ENCODE data around the gene ZFP36L1.

Gene ZFP36L1

DNA sequence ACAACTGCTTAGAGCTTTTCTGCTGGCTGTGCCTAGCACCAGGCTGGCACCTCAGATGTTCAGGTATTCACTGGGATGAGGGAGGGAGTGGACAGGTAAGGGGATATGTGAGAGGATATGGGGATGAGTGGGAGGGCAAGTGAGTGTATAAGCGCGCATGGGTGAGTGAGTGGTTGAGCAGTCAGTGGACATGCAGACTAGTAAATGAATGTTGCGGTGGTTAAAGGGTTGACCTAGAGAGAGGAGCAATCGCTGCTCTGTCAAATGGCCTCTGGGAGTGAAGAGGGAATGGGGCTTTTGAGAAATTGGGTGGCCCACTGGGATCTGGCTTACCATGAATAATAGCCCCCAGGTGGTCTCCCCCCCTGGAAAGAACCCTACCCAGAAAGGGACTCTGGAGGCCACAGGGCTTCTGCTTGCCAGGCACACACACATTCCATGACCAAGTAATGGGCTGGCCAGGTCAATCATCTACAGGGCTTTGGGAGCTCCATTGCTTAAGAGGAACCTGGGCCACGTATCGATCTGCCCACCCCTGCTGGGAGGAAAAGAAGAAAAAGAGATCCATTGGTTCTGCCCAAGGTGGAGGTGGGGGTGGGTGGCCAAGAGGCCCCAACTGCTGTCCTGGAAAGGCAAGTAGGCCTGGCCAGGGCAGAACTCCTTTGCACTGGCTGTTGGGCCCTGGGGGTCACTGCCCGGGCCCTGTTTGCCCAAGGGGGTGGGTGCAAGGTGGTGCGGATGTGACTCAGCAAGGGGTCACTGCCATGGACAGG is 30.8 kb upstream of the ZFP36L1 start:
- no peak for TF ChIP-seq POLR2AphosphoS5 (IDR thresholded peaks at IDR 0.05; ENCODE audit: low read depth, low read length)
- no peak for TF ChIP-seq POLR2A (IDR thresholded peaks at IDR 0.05; ENCODE audit: low read depth, low read length)
- TF ChIP-seq TAF1 (IDR thresholded peaks at IDR 0.05; ENCODE audit: borderline replicate concordance, low read depth, low read length), result no peak
- no peak for DNase-seq (ENCODE audit: insufficient read length)
- peak; percentile 27 for FAIRE-seq

DNA sequence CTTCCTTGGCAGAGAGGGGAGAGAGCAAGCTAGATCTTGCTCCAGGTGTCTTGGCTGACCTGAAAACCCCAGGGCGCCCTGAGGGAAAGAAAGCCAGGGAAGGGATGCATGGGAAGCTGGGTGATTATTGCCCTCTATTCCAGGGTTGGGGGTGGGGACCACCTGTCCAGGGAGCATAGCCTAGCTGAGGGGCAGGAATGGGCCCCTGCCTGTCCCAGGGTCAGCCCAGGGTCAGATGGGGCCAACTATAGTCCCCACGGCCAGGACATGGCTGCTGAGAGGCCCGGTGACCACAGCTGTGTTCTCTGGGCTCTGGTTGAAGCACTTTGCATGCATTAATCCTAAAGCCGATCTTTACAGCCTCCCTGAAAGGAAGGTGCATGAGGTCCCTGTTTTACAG is 30.1 kb upstream of the ZFP36L1 start:
- FAIRE-seq, result no peak
- TF ChIP-seq POLR2A (IDR thresholded peaks at IDR 0.05; ENCODE audit: low read depth, low read length) (no peak), POLR2AphosphoS5 (IDR thresholded peaks at IDR 0.05; ENCODE audit: low read depth, low read length) (no peak), TAF1 (IDR thresholded peaks at IDR 0.05; ENCODE audit: borderline replicate concordance, low read depth, low read length) (no peak)
- no peak for DNase-seq (ENCODE audit: insufficient read length)

DNA sequence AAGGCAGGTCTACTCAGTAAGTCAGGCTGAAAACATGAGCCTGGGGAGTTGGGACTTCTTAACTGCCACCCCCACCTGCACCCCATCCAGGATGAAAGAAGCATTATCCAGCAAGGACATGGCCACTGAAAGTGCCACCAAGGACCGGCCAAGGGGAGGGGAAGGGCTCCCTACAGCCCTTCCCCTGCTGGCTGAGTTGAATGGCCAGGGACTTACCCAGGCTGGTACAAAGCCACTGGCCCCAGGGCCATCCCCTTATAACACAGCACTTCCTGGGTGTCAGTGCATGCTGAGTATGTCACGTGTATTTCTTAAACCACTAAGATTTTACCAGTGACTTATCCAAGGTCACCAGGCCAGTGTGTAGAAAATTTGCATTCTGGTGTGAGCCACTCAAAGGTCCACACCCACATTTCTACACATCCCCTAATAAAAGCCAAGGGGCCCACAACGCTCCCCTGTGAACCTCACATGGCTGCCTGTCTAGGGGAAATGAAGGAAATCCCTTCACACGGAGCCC is 29.3 kb upstream of the ZFP36L1 start:
- DNase-seq (ENCODE audit: insufficient read length) (peak; percentile 70), FAIRE-seq (peak; percentile 92)
- peak; percentile 82 for TF ChIP-seq POLR2A (IDR thresholded peaks at IDR 0.05; ENCODE audit: low read depth, low read length)
- peak; percentile 77 for TF ChIP-seq POLR2AphosphoS5 (IDR thresholded peaks at IDR 0.05; ENCODE audit: low read depth, low read length)
- TF ChIP-seq TAF1 (IDR thresholded peaks at IDR 0.05; ENCODE audit: borderline replicate concordance, low read depth, low read length), result no peak

DNA sequence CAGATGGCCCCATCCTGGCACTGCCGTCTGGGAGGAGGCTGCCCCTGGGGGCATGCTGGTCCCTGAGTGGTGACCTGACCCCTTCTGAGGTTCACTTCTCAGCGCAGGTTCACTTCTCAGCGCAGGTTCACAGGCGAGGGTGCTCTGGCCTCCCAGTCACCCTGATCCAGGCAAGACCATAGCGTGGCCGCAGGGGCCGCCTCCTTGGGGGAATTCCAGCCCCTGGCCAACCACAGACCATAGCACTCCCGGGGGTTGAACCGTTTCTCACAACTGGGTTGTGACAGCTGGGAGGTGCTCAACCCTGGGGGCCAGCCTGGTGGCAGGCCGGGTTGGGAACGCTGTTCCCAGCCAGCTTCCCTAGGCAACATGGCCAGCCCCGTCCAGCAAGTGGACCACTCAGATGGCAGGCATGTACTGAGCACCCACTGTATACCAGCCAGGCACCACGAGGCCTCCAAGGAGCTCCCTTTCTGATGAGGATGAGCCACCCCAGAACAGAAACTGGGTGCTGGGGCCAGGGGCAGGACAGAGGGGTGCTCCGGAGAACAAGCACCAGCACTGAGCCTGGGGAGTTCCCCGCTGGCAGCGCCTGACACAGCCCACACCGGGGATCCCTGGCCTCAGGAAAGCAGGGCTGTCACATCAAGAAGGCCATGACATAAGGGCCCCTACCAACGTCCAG is 28.3 kb upstream of the ZFP36L1 start:
- TF ChIP-seq TAF1 (IDR thresholded peaks at IDR 0.05; ENCODE audit: borderline replicate concordance, low read depth, low read length) (0 out of 2 replicates have a peak, but pooled peaks have one; percentile 39), POLR2A (IDR thresholded peaks at IDR 0.05; ENCODE audit: low read depth, low read length) (no peak), POLR2AphosphoS5 (IDR thresholded peaks at IDR 0.05; ENCODE audit: low read depth, low read length) (no peak; the same call in 1 of the 2 replicates)
- FAIRE-seq (peak; percentile 68), DNase-seq (ENCODE audit: insufficient read length) (no peak)

DNA sequence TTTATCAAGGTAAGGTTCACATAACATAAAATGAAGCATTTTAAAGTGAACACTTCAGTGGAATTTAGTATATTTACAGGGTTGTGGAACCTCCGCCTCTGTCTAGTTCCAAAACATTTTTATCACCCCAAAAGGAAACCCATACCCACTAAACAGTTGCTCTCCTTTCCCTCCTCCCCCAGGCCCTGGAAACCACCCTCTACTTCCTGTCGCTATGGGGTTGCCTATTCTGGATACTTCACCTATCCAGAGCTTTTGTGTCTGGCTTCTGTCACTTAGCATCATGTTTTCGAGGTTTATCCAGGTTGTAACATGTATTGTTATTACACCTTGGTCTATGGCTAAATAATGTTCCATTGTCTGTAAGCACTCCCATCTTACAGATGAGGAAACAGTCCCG is 27.7 kb upstream of the ZFP36L1 start:
- TF ChIP-seq POLR2A (IDR thresholded peaks at IDR 0.05; ENCODE audit: low read depth, low read length), result no peak; the same call in 1 of the 2 replicates
- no peak for TF ChIP-seq TAF1 (IDR thresholded peaks at IDR 0.05; ENCODE audit: borderline replicate concordance, low read depth, low read length)
- no peak for TF ChIP-seq POLR2AphosphoS5 (IDR thresholded peaks at IDR 0.05; ENCODE audit: low read depth, low read length)
- DNase-seq (ENCODE audit: insufficient read length) (no peak), FAIRE-seq (peak; percentile 54)

DNA sequence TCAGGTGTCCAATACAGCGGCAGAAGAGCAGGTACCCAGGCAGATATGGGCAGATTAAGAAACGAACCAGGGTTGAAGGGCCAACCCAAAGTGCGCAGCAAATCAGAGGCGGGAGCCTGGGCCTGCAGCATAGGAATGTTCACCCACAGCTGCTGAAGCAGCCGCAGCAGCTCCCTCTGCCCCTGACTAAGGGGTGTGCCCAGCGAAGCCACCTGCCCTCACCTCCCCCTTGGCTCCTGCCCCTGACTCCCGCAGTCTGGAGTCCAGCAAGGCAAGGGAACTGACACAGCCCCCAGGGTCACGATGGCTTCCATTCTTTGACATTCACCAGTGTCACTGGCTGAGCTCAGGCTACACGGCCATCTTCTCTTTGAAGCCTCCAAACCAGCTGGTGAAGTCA is 27.3 kb upstream of the ZFP36L1 start:
- no peak for TF ChIP-seq TAF1 (IDR thresholded peaks at IDR 0.05; ENCODE audit: borderline replicate concordance, low read depth, low read length)
- TF ChIP-seq POLR2A (IDR thresholded peaks at IDR 0.05; ENCODE audit: low read depth, low read length), result peak; percentile 49
- TF ChIP-seq POLR2AphosphoS5 (IDR thresholded peaks at IDR 0.05; ENCODE audit: low read depth, low read length), result no peak
- DNase-seq (ENCODE audit: insufficient read length) (no peak), FAIRE-seq (no peak)

DNA sequence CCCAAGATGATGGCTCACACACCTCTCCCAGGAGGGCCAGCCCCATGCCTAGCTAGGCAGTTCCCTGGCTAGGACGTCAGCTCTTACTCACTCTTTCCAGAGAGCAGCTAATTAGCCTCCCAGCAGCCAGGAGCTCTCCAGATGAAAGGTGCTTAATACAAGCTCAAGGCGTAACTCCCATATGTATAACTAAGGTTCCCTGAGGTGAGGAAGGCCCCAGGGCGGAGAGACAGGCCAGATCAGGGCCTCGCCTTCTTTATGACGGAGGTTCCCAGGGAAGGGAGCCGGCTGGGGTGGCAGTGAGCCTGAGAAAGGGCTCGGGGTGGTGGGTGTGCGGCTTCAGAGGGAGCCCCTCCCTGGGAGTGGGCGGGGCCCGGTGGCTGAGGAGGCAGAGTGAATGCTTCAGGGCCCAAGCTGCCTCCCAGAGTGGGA is 26.4 kb upstream of the ZFP36L1 start:
- TF ChIP-seq POLR2A (IDR thresholded peaks at IDR 0.05; ENCODE audit: low read depth, low read length), result no peak
- TF ChIP-seq TAF1 (IDR thresholded peaks at IDR 0.05; ENCODE audit: borderline replicate concordance, low read depth, low read length), result no peak
- TF ChIP-seq POLR2AphosphoS5 (IDR thresholded peaks at IDR 0.05; ENCODE audit: low read depth, low read length), result no peak
- DNase-seq (ENCODE audit: insufficient read length) (no peak), FAIRE-seq (no peak)

DNA sequence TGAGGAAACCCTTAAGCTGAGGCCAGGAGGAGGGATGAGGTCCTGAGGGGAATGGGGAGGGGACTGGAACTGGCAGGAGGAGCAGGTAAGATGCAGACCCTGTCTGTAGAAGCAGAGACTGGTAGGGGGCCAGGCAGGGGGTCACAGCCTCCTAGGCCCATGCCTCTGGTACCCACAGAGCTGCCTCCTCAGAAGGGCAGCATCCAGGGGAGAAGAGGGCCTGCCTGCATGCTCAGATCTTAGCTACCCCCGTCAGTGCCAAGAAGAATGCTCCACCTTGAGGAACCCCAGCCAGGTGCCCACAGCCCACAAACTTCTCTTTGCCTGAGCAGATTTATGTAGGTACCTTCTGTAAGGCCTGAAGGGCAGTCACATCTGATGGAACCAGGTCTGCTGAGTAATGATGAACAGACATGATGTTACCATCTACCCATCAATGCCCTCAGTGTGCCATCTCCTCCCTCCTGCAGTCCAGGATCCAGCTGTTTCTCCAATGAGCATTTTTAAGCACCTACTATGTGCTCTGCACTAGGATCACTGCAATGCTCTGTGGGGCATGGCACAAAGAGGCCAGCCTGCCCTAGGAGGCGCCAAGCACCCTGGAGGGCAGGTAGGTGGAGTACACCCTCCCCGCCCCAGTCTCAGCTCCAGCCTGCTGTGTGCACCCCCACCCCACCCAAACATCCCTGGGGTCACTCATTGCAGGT is 24.8 kb upstream of the ZFP36L1 start:
- TF ChIP-seq TAF1 (IDR thresholded peaks at IDR 0.05; ENCODE audit: borderline replicate concordance, low read depth, low read length) (no peak), POLR2A (IDR thresholded peaks at IDR 0.05; ENCODE audit: low read depth, low read length) (no peak)
- no peak for FAIRE-seq
- no peak for DNase-seq (ENCODE audit: insufficient read length)

DNA sequence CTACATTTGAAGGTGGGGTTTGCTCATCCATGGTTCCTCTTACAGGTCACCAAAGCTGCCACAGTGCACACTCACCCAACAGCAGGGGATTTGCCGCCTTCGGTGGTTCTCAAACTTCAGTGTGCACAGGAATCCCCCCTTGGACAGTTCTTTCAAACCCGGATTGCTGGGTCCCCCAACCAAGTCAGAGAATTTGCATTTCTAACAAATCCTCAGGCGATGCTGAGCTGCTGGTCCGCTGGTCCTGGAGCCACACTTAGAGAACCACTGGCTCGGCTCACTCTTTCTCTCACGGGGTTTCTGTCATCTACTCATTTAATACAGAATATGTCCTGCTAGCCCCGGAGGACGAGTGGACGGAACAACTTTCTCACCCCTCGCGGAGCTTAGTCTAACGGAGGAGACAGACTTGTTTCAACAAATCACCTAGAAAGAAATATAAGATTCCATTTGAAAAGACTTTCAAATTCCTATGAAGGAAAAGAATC is 24.1 kb upstream of the ZFP36L1 start:
- no peak for FAIRE-seq
- TF ChIP-seq POLR2AphosphoS5 (IDR thresholded peaks at IDR 0.05; ENCODE audit: low read depth, low read length) (no peak), TAF1 (IDR thresholded peaks at IDR 0.05; ENCODE audit: borderline replicate concordance, low read depth, low read length) (no peak), POLR2A (IDR thresholded peaks at IDR 0.05; ENCODE audit: low read depth, low read length) (no peak)
- DNase-seq (ENCODE audit: insufficient read length), result no peak

DNA sequence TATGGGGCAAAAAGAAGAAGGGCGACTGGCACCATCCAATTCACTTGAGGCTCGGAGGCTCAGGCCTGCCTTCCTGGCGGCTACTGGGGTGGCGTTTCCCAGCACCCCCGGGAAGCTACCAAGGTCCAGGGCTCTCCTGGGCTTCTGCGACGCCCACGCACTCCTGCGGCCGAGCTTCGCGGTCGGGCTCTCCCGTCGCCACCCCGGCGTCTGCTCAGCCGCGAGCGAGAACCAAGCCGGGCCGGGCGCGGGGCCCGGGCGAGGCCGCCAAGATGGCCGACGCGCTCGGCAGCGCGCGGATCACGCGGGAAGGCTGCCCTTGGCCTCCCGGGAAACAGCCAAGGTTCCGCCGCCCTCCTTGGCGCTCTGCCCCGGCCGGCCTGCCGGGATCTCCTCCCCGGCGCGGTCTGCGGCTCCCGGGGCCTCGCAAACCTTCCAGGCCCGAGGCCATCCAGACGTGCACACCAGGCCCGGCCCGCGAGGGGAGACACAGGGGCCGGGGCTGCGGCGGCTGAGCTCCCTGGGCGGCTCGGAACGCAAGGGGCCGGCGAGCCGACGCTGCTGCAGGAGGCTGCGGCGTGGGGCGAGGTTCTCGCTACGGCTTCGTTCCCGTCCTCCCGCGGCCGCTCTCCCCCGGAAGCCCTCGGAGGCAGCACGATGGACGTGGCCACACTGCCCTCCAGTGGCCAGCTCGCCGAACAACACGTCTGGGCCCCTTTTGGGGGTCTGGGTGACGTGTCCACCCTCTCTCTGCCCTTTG is 23.5 kb upstream of the ZFP36L1 start:
- no peak; the same call in 1 of the 2 replicates for TF ChIP-seq TAF1 (IDR thresholded peaks at IDR 0.05; ENCODE audit: borderline replicate concordance, low read depth, low read length)
- TF ChIP-seq POLR2AphosphoS5 (IDR thresholded peaks at IDR 0.05; ENCODE audit: low read depth, low read length), result peak; percentile 37
- peak; percentile 64; the same call in 1 of the 2 replicates for TF ChIP-seq POLR2A (IDR thresholded peaks at IDR 0.05; ENCODE audit: low read depth, low read length)
- DNase-seq (ENCODE audit: insufficient read length) (peak; percentile 92), FAIRE-seq (peak; percentile 95)

All from GM12892 (cell line).